ENCODE measurements around the gene E2F2.

The E2F2 gene

GRCh38 chr1:23562137-23562876, 31.3 kb upstream of the E2F2 start:
- no peak for DNase-seq (ENCODE audit: low read depth)

- no peak for DNase-seq (ENCODE audit: low read depth)
These were observed 30.7 kb upstream of the E2F2 start for GRCh38 chr1:23561813-23562100.

GRCh38 chr1:23561076-23561812, 30.2 kb upstream of the E2F2 start:
- DNase-seq (ENCODE audit: low read depth): no peak

GRCh38 chr1:23559985-23560741, 29.1 kb upstream of the E2F2 start:
- no peak for DNase-seq (ENCODE audit: low read depth)

- peak; percentile 79 for DNase-seq (ENCODE audit: low read depth)
These were observed 28.3 kb upstream of the E2F2 start, which contains the start of gene ID3 for GRCh38 chr1:23559136-23559984. Gene ID3 (minus strand): TSS chr1:23559501. CDS start chr1:23559426, 75 bp downstream.

GRCh38 chr1:23558872-23559135, 27.8 kb upstream of the E2F2 start:
- DNase-seq (ENCODE audit: low read depth): no peak

GRCh38 chr1:23558140-23558871, 27.3 kb upstream of the E2F2 start:
- DNase-seq (ENCODE audit: low read depth): no peak

GRCh38 chr1:23557471-23558124, 26.6 kb upstream of the E2F2 start:
- DNase-seq (ENCODE audit: low read depth): no peak

- DNase-seq (ENCODE audit: low read depth): no peak
These were observed 25.8 kb upstream of the E2F2 start for GRCh38 chr1:23556635-23557470.

- no peak for DNase-seq (ENCODE audit: low read depth)
These were observed 25.1 kb upstream of the E2F2 start for GRCh38 chr1:23555986-23556634.

GRCh38 chr1:23555270-23555985, 24.4 kb upstream of the E2F2 start:
- no peak for DNase-seq (ENCODE audit: low read depth)

- DNase-seq (ENCODE audit: low read depth): peak; percentile 79
These were observed 23.6 kb upstream of the E2F2 start for GRCh38 chr1:23554481-23555269.

GRCh38 chr1:23554127-23554480, 23.1 kb upstream of the E2F2 start:
- DNase-seq (ENCODE audit: low read depth): no peak

GRCh38 chr1:23553231-23554126, 22.4 kb upstream of the E2F2 start:
- no peak for DNase-seq (ENCODE audit: low read depth)

- DNase-seq (ENCODE audit: low read depth): no peak
These were observed 20.8 kb upstream of the E2F2 start for GRCh38 chr1:23551849-23552248.

GRCh38 chr1:23548704-23549143, 17.7 kb upstream of the E2F2 start:
- no peak for DNase-seq (ENCODE audit: low read depth)

Data from stimulated activated CD4-positive, alpha-beta T cell treated with anti-CD3 and anti-CD28 coated beads, Interleukin-2, amount 100 ng/mL, for 4 hours (primary cell).